Heart left ventricle (tissue), 16 donors: Measurements from ENCODE around the gene PHAF1. TPM values are rescaled to one million over a fixed set of nuclear protein-coding genes. Genes with fewer than 3 reads are reported as not detected.

Experiments
- ATAC-seq, 4 donors: fragments of 200-7000 bp; cut with Tn5 transposase; one replicate each; pipeline ENCODE4 v1.9.1; 2020 to 2022; ENCODE audit warnings: moderate library complexity in 4 of 4, mild to moderate bottlenecking in 3 of 4, moderate number of reproducible peaks in 1 of 4
- DNase-seq, 5 donors: peaks; one replicate each; pipeline ENCODE4 v3.0.0-alpha.2; 2020
- H3K27ac ChIP-seq, 12 donors: fragments of 200-600 bp; sonication (generic) in 4 of 12; one replicate each; pipeline versions ENCODE4 v1.5.0 to v1.8.0; 2016 to 2022; ENCODE audit warnings: mild to moderate bottlenecking in 2 of 12
- H3K27me3 ChIP-seq, 9 donors: fragments of 200-600 bp; sonication (generic) in 2 of 9; one replicate each; pipeline versions ENCODE4 v1.5.1 to v1.8.0; 2016 to 2022; ENCODE audit warnings: mild to moderate bottlenecking in 3 of 9
- H3K36me3 ChIP-seq, 9 donors: fragments of 200-600 bp; sonication (generic) in 2 of 9; one replicate each; pipeline versions ENCODE4 v1.5.0 to v1.8.0; 2018 to 2022; ENCODE audit warnings: mild to moderate bottlenecking in 2 of 9
- H3K4me1 ChIP-seq, 12 donors: fragments of 200-600 bp; sonication (generic) in 4 of 12; one replicate each; pipeline versions ENCODE4 v1.5.0 to v1.8.0; 2016 to 2022; ENCODE audit warnings: mild to moderate bottlenecking in 3 of 12
- H3K4me3 ChIP-seq, 12 donors: fragments of 200-600 bp; sonication (generic) in 4 of 12; one replicate each; pipeline versions ENCODE4 v1.5.0 to v1.8.0; 2017 to 2022; ENCODE audit warnings: mild to moderate bottlenecking in 9 of 12, moderate library complexity in 4 of 12
- H3K9me3 ChIP-seq, 12 donors: fragments of 200-600 bp; sonication (generic) in 4 of 12; one replicate each; pipeline versions ENCODE4 v1.5.0 to v1.8.0; 2016 to 2022; ENCODE audit warnings: mild to moderate bottlenecking in 1 of 12
- POLR2A ChIP-seq, 2 donors: fragments of 450-650 bp; IDR thresholded peaks; one replicate each; pipeline ENCODE4 v1.6.1; 2017; ENCODE audit warnings: antibody characterized with exemption in 2 of 2, mild to moderate bottlenecking in 2 of 2, moderate library complexity in 2 of 2
- WGBS, 4 donors: extraction: QIAGEN DNeasy Blood & Tissue Kit in 2 of 4; methylation state at CpG; one replicate each; pipeline versions ENCODE4 v1.1.5 to v1.1.7; 2013 to 2018; 5-methylcytosine and 5-hydroxymethylcytosine counted together
- intact Hi-C, 10 donors: fragments of 100-400 bp; cut with DNase I; formaldehyde crosslinking; loops; one replicate each; pipeline versions ENCODE4 v1.11.1 to v1.14.2; 2022
- polyA plus RNA-seq, 2 donors: library from polyadenylated mRNA; stranded (reverse); fragments of 200-250 nt; gene quantifications; one replicate each; pipeline ENCODE4 v1.2.3, GENCODE V29; 2013
- total RNA-seq, 9 donors: library from RNA; depleted of rRNA in 2 of 9; stranded (reverse); fragments of >200 nt in 2 of 9; fragmentation: NEBNext Ultra II Directional in 3 of 9; extraction: Animal tissue kit (Norgen Biotek cat#: 25700) in 3 of 9; gene quantifications; one replicate each; pipeline versions ENCODE4 v1.1.0 to v1.2.4, GENCODE V29; 2016 to 2023
- TF ChIP-seq, protein P1 (sequence below), 12 donors: fragments of 200-600 bp; sonication (generic) in 4 of 12; IDR thresholded peaks; one replicate each; pipeline versions ENCODE4 v1.5.0 to v1.8.0; 2018 to 2022; ENCODE audit warnings: antibody characterized with exemption in 12 of 12, mild to moderate bottlenecking in 5 of 12
- donor health status: ischemic (EF 13 %, LVEDD 7.1; RV severe dilation, severe dysfunction).
- donor health status: healthy with polysubstance abuse.
- donor health status: DM: no; HTN: yes; CAD: no.
- donor health status: DM: no; HTN: no; CAD: no.
- donor health status: ischemic (EF 25% LVEDD 6.9; RV normal size, moderate dysfunction).
- donor health status: ischemic (EF 25% LVEDD 5.7; RV mildly dilated, moderate dysfunction).
- donor health status: healthy.
- donor health status: DM: yes; HTN: yes; CAD: no.
- donor health status: ischemic (EF 35%, LVEDD 5.7; RV mildly dilated, moderate dysfunction).
- donor health status: nonischemic (EF 11% LVEDD 7.7; RV severe dilation, severe dysfunction).
- donor health status: DM: yes; HTN: yes; CAD: no.
- donor health status: PGD.
- donor health status: ischemic (EF 29% LVEDD 5.4; RV normal size, mild dysfunction).
- donor health status: nonischemic (EF 23%, LVEDD 6.1; RV moderate dilation, normal function).

The PHAF1 gene
- total and polyA plus RNA-seq, 11 donors = 5.6 to 17.8 (median 11.6) TPM

- WGBS, 4 donors = 7 to 11% (median 8%) methylated on average over 30 to 34 of the region's 34 CpGs
- Histone ChIP-seq H3K36me3 (peaks cover 0 to 5% (median 0%) of the 10 kb centered on the region in 9 donors), H3K27ac (peak overlapping the region; percentile 36 to 94 (median 83)), H3K27me3 (peaks cover 0 to 25% (median 0%) of the 10 kb centered on the region in 9 donors), H3K4me3 (peak overlapping the region; percentile 75 to 98 (median 97)), H3K4me1 (peaks cover 0 to 65% (median 52%) of the 10 kb centered on the region in 12 donors), H3K9me3 (no peaks in the 10 kb centered on the region)
- TF ChIP-seq, protein P1, sequence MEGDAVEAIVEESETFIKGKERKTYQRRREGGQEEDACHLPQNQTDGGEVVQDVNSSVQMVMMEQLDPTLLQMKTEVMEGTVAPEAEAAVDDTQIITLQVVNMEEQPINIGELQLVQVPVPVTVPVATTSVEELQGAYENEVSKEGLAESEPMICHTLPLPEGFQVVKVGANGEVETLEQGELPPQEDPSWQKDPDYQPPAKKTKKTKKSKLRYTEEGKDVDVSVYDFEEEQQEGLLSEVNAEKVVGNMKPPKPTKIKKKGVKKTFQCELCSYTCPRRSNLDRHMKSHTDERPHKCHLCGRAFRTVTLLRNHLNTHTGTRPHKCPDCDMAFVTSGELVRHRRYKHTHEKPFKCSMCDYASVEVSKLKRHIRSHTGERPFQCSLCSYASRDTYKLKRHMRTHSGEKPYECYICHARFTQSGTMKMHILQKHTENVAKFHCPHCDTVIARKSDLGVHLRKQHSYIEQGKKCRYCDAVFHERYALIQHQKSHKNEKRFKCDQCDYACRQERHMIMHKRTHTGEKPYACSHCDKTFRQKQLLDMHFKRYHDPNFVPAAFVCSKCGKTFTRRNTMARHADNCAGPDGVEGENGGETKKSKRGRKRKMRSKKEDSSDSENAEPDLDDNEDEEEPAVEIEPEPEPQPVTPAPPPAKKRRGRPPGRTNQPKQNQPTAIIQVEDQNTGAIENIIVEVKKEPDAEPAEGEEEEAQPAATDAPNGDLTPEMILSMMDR (IDR thresholded peaks at IDR 0.05) = no peak
- TF ChIP-seq POLR2A (IDR thresholded peaks at IDR 0.05) = no peak
- DNase-seq (peak in 2 of 5 donors; percentile 59 to 62), ATAC-seq (no peak)
- intact Hi-C loops = loop anchor here in 6 of 10 donors (1.0 to 10.0 kb wide), 6 partner anchors 26 to 264 kb away; partner anchors contain the start of genes CBFB (in 1 of the 6) and PHAF1 (in 1 of the 6)
These were observed 49.2 kb downstream of the PHAF1 start for GRCh38 chr16:67158637-67159600.

- intact Hi-C loops = loop anchor here in 1 of 10 donors (2.0 kb wide), 1 partner anchor 21 kb away; the partner anchor contains the start of gene MATCAP1
- TF ChIP-seq POLR2A (IDR thresholded peaks at IDR 0.05) = no peak
- TF ChIP-seq, protein P1 (IDR thresholded peaks at IDR 0.05) = no peak
- Histone ChIP-seq H3K27ac (peak overlapping the region in 11 of 12 donors; percentile 17 to 88 (median 83)), H3K9me3 (no peaks in the 10 kb centered on the region), H3K27me3 (peaks cover 0 to 48% (median 7%) of the 10 kb centered on the region in 9 donors), H3K36me3 (no peaks in the 10 kb centered on the region), H3K4me1 (peaks cover 0 to 71% (median 55%) of the 10 kb centered on the region in 12 donors), H3K4me3 (peak overlapping the region in 10 of 12 donors; percentile 75 to 98 (median 97))
- DNase-seq (peak in 3 of 5 donors; percentile 64 to 82 (median 70)), ATAC-seq (peak; percentile 1 to 51 (median 24))
- 33 to 43% (median 36%) methylated on average over 25 of the region's 25 CpGs for WGBS, 4 donors
These were observed 51.9 kb downstream of the PHAF1 start for GRCh38 chr16:67161595-67162058.

GRCh38 chr16:67162506-67163163, 52.9 kb downstream of the PHAF1 start:
- TF ChIP-seq, protein P1 (IDR thresholded peaks at IDR 0.05) = no peak
- 13 to 45% (median 29%) methylated on average over 20 to 44 of the region's 44 CpGs for WGBS, 4 donors
- no peaks in the 10 kb centered on the region for H3K36me3 ChIP-seq
- peaks cover 0 to 71% (median 55%) of the 10 kb centered on the region in 12 donors for H3K4me1 ChIP-seq
- H3K27ac ChIP-seq = peak overlapping the region in 11 of 12 donors; percentile 59 to 86 (median 81)
- H3K27me3 ChIP-seq = peaks cover 0 to 58% (median 7%) of the 10 kb centered on the region in 9 donors
- no peaks in the 10 kb centered on the region for H3K9me3 ChIP-seq
- ATAC-seq = no peak
- DNase-seq = peak in 2 of 5 donors; percentile 39 to 59
- intact Hi-C loops = no loop called here
- H3K4me3 ChIP-seq = peak overlapping the region in 11 of 12 donors; percentile 13 to 63 (median 52)
